ENCODE results near the gene TLL2.

- TF ChIP-seq, protein P1, sequence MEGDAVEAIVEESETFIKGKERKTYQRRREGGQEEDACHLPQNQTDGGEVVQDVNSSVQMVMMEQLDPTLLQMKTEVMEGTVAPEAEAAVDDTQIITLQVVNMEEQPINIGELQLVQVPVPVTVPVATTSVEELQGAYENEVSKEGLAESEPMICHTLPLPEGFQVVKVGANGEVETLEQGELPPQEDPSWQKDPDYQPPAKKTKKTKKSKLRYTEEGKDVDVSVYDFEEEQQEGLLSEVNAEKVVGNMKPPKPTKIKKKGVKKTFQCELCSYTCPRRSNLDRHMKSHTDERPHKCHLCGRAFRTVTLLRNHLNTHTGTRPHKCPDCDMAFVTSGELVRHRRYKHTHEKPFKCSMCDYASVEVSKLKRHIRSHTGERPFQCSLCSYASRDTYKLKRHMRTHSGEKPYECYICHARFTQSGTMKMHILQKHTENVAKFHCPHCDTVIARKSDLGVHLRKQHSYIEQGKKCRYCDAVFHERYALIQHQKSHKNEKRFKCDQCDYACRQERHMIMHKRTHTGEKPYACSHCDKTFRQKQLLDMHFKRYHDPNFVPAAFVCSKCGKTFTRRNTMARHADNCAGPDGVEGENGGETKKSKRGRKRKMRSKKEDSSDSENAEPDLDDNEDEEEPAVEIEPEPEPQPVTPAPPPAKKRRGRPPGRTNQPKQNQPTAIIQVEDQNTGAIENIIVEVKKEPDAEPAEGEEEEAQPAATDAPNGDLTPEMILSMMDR (conservative IDR thresholded peaks at IDR 0.05 in 1 of 2, IDR thresholded peaks at IDR 0.05 in 1 of 2; ENCODE audit: extremely low read depth in 1 of 2, insufficient read depth in 1 of 2, low read depth in 1 of 2, low read length in 2 of 2), result no peak
- TF ChIP-seq EZH2 (IDR thresholded peaks at IDR 0.05; ENCODE audit: borderline replicate concordance, low read length), result no peak
Observed at GRCh38 chr10:96341219-96342182, 172.2 kb downstream of the TLL2 start.

Measured in mammary epithelial cell (primary cell).